ENCODE data around the gene DHX57.

DNA sequence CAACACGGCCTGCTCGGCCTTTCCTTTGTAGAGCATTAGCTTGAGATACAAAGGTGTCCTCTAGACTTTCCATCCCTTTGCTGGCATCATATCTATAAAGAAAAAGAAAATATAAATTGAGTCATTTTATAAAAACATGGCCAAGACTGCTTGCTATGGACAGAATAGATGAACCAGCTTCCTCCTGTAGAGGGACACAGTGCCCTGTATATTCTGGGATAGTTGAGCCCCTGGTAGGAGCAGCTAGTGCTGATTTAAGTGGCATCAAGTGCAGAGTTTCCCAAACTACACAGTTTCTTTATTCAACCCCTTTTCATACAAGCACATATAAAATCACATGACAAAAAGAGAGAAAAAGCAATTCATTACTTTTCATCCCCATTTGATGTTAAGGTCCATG lies 49.8 kb downstream of the DHX57 start:
- TF ChIP-seq EZH2 (IDR thresholded peaks at IDR 0.05; ENCODE audit: borderline replicate concordance, low read length) = no peak
- TF ChIP-seq, protein P1, sequence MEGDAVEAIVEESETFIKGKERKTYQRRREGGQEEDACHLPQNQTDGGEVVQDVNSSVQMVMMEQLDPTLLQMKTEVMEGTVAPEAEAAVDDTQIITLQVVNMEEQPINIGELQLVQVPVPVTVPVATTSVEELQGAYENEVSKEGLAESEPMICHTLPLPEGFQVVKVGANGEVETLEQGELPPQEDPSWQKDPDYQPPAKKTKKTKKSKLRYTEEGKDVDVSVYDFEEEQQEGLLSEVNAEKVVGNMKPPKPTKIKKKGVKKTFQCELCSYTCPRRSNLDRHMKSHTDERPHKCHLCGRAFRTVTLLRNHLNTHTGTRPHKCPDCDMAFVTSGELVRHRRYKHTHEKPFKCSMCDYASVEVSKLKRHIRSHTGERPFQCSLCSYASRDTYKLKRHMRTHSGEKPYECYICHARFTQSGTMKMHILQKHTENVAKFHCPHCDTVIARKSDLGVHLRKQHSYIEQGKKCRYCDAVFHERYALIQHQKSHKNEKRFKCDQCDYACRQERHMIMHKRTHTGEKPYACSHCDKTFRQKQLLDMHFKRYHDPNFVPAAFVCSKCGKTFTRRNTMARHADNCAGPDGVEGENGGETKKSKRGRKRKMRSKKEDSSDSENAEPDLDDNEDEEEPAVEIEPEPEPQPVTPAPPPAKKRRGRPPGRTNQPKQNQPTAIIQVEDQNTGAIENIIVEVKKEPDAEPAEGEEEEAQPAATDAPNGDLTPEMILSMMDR (conservative IDR thresholded peaks at IDR 0.05 in 1 of 2, IDR thresholded peaks at IDR 0.05 in 1 of 2; ENCODE audit: extremely low read depth in 1 of 2, insufficient read depth in 1 of 2, low read depth in 1 of 2, low read length in 2 of 2) = no peak

Measured in mammary epithelial cell (primary cell).